Measurements from ENCODE around the gene LAMA3. TPM values are rescaled to one million over a fixed set of nuclear protein-coding genes. Genes with fewer than 3 reads are reported as not detected.

The LAMA3 gene
- polyA plus RNA-seq, 1 donor: 2.0 TPM

- DNase-seq: no peak
Measured at GRCh38 chr18:24000613-24001490, 311.6 kb downstream of the LAMA3 start.

GRCh38 chr18:24002479-24002878, 313.2 kb downstream of the LAMA3 start:
- no peak for DNase-seq

- no peak for DNase-seq
Measured at GRCh38 chr18:24003288-24003687, 314.0 kb downstream of the LAMA3 start.

DNA sequence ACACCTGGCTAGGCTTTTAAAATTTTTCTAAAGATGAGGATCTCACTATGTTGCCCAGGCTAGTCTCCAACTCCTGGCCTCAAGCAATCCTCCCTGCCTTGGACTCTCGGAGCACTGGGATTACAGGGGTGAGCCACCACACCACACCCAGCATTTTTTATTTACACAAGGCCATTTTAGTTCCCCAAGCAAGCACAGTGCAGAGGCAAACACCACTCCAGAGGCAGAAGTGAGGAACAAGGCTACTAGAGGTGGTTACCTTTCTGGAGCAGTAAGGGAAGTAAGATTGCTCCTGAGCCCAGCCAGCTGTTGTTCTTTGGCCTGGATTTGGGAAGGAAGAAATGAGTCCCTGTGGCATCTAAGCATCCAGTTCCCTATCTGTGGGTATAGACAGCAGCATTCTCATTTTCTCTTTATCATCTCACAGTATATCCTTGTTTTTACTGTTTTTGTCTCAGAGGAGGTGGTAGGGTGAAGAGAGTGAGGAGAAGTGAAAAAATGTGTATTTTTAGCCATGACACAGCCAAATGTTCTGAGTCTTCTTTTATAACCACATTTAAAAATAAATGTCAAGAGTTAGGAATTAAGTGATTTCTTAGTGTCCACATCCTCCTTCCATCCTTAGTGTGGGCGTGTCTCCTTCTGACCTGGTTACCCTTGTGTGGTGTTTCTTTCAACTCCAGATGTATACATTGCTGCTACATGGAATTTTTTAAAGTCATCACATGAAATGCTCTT, 314.8 kb downstream of the LAMA3 start:
- DNase-seq: no peak

Other genes with a start within 250 kb of the LAMA3 start
- gene RIOK3, start 236.2 kb upstream of the LAMA3 start, polyA plus RNA-seq (ENCODE audit: insufficient read length): 98.1 TPM
- gene RMC1, start 185.9 kb upstream of the LAMA3 start, polyA plus RNA-seq (ENCODE audit: insufficient read length): 28.7 TPM
- 25.3 TPM for gene NPC1, start 102.9 kb upstream of the LAMA3 start, polyA plus RNA-seq (ENCODE audit: insufficient read length)
- gene ANKRD29, start 26.5 kb upstream of the LAMA3 start, polyA plus RNA-seq (ENCODE audit: insufficient read length): 0.93 TPM